Adrenal gland (tissue), 5 donors: ENCODE data around the gene DOCK1.

Source experiments
- CTCF ChIP-seq, 6 experiments: fragments of 450-650 bp in 4 of 6; fragments of 200-600 bp in 2 of 6; sonication (generic) in 1 of 6; IDR thresholded peaks; 1 replicate in 5 of 6; 2 replicates in 1 of 6; pipeline versions ENCODE4 v1.5.1 to v1.8.0; 2016 to 2021; ENCODE audit warnings: antibody characterized with exemption in 6 of 6, mild to moderate bottlenecking in 2 of 6, moderate library complexity in 1 of 6
- POLR2A ChIP-seq, 2 donors: fragments of 450-650 bp; IDR thresholded peaks; one replicate each; pipeline ENCODE4 v1.6.1; 2017; ENCODE audit warnings: antibody characterized with exemption in 2 of 2, mild to moderate bottlenecking in 2 of 2, moderate library complexity in 1 of 2
- donor health status: DM: no; HTN: no; CAD: no.

GRCh38 chr10:127157506-127158200 is 252.4 kb downstream of the DOCK1 start:
- no peak for TF ChIP-seq POLR2A (IDR thresholded peaks at IDR 0.05)
- TF ChIP-seq CTCF (IDR thresholded peaks at IDR 0.05), result no peak
